Kidney (tissue), 14 donors: ENCODE results near the gene FGGY. TPM values are rescaled to one million over a fixed set of nuclear protein-coding genes. Genes with fewer than 3 reads are reported as not detected.

Experiments used
- DNase-seq, 5 donors: peaks; one replicate each; pipeline ENCODE4 v3.0.0-alpha.2; 2013 to 2020
- FAIRE-seq: peaks from 2 replicates; lab custom pipeline; 2012; peaks lifted over from hg19 to GRCh38; lab: Jason Lieb, UNC
- H3K27ac ChIP-seq, 2 donors: one replicate each; pipeline ENCODE4 v1.7.0; 2013; ENCODE audit warnings: low read depth in 2 of 2, low read length in 2 of 2, inconsistent platforms in 1 of 2
- H3K27me3 ChIP-seq: one replicate; pipeline ENCODE4 v1.7.1; 2013; ENCODE audit warnings: low read length, inconsistent platforms; ENCODE audit not compliant: control insufficient read depth, insufficient read depth
- H3K36me3 ChIP-seq, 3 donors: one replicate each; pipeline versions ENCODE4 v1.7.0 to v1.7.1; 2013; ENCODE audit warnings: low read length in 3 of 3, control low read depth in 1 of 3, inconsistent platforms in 1 of 3; ENCODE audit not compliant: insufficient read depth in 3 of 3, control insufficient read depth in 2 of 3
- H3K4me1 ChIP-seq, 3 donors: one replicate each; pipeline versions ENCODE4 v1.7.0 to v1.7.1; 2013; ENCODE audit warnings: low read length in 3 of 3, inconsistent platforms in 1 of 3, low read depth in 1 of 3; ENCODE audit not compliant: control insufficient read depth in 2 of 3, insufficient read depth in 2 of 3
- H3K4me3 ChIP-seq, 3 donors: one replicate each; pipeline versions ENCODE4 v1.7.0 to v1.8.1; 2013; ENCODE audit warnings: low read length in 3 of 3, control low read depth in 1 of 3, inconsistent platforms in 1 of 3
- H3K9ac ChIP-seq, 3 donors: one replicate each; pipeline versions ENCODE4 v1.7.0 to v1.7.1; 2013; ENCODE audit warnings: low read length in 3 of 3, control low read depth in 1 of 3, inconsistent platforms in 1 of 3
- H3K9me3 ChIP-seq, 3 donors: one replicate each; pipeline versions ENCODE4 v1.7.0 to v1.7.1; 2013; ENCODE audit warnings: low read length in 3 of 3, control low read depth in 1 of 3, inconsistent platforms in 1 of 3; ENCODE audit not compliant: control insufficient read depth in 2 of 3, insufficient read depth in 1 of 3
- intact Hi-C: fragments of 100-400 bp; cut with DNase I; formaldehyde crosslinking; loops from one replicate; pipeline ENCODE4 v1.11.1; 2022
- polyA plus RNA-seq: library from polyadenylated mRNA; stranded (reverse); fragments of 350-450 nt; fragmentation: Illumina TruSeq; extraction: RNeasy Lipid Tissue Mini Kit (QIAGEN cat#74804); gene quantifications from one replicate; pipeline ENCODE4 v1.2.3, GENCODE V29; 2014; ENCODE audit warnings: low read depth, low replicate concordance; ENCODE audit not compliant: insufficient read depth
- total RNA-seq: library from RNA; stranded (reverse); fragmentation: NEBNext Ultra II Directional; extraction: Animal tissue kit (Norgen Biotek cat#: 25700); gene quantifications from one replicate; pipeline ENCODE4 v1.2.1, GENCODE V29; 2021
- TF ChIP-seq, protein P1 (sequence below): IDR thresholded peaks from 3 replicates; pipeline ENCODE4 v1.5.1; 2012; ENCODE audit warnings: mild to moderate bottlenecking, moderate library complexity, borderline replicate concordance; ENCODE audit not compliant: insufficient read depth; ENCODE audit errors: extremely low read depth
- donor health status: control.
- donor health status: control.
- donor health status: control.
- donor health status: control.
- donor health status: control.
- donor health status: DM: yes; HTN: yes; CAD: no.
- donor health status: Normal renal cell carcinoma (clear cell type).

Gene FGGY
- total and polyA plus RNA-seq, 2 donors from 2014 or later: 11.2 to 31.0 TPM

DNA sequence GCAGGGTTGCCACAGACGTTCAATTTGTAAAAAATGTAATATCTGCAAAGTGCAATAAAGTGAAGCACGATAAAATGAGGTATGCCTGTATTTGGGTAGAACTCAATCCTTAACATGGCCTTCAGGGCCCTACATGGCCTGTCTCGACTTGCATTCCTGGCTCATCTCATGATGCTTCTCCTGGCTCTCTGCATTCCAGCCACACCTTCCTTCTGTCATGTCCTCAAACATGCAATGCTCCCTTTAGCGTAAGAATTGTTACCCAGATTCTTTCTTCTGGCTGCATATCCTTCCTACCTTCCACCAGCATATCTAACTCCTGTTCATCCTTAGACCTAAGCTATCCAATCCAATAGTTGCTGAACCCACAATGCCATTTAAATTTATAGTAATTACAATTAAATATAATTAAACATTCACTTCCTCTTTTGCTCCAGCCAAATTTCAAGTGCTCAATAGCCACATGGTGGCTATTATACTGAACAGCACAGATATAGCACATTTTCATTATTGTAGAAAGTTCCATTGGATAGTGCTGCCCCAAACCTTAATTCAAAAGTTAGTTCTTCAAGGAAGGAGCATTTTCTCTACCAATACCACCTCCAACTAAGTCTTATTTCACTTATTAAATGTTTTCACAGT lies 32.6 kb downstream of the FGGY start:
- intact Hi-C loops: no loop called here
- Histone ChIP-seq H3K27me3 (no peaks in the 10 kb centered on the region), H3K4me1 (peaks cover 0 to 4% (median 2%) of the 10 kb centered on the region in 3 donors), H3K4me3 (no peak overlapping the region), H3K27ac (no peak overlapping the region), H3K36me3 (peaks cover 0 to 6% (median 0%) of the 10 kb centered on the region in 3 donors), H3K9ac (no peak overlapping the region), H3K9me3 (no peaks in the 10 kb centered on the region)
- DNase-seq (no peak), FAIRE-seq (no peak)
- TF ChIP-seq, protein P1, sequence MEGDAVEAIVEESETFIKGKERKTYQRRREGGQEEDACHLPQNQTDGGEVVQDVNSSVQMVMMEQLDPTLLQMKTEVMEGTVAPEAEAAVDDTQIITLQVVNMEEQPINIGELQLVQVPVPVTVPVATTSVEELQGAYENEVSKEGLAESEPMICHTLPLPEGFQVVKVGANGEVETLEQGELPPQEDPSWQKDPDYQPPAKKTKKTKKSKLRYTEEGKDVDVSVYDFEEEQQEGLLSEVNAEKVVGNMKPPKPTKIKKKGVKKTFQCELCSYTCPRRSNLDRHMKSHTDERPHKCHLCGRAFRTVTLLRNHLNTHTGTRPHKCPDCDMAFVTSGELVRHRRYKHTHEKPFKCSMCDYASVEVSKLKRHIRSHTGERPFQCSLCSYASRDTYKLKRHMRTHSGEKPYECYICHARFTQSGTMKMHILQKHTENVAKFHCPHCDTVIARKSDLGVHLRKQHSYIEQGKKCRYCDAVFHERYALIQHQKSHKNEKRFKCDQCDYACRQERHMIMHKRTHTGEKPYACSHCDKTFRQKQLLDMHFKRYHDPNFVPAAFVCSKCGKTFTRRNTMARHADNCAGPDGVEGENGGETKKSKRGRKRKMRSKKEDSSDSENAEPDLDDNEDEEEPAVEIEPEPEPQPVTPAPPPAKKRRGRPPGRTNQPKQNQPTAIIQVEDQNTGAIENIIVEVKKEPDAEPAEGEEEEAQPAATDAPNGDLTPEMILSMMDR: no peak

DNA sequence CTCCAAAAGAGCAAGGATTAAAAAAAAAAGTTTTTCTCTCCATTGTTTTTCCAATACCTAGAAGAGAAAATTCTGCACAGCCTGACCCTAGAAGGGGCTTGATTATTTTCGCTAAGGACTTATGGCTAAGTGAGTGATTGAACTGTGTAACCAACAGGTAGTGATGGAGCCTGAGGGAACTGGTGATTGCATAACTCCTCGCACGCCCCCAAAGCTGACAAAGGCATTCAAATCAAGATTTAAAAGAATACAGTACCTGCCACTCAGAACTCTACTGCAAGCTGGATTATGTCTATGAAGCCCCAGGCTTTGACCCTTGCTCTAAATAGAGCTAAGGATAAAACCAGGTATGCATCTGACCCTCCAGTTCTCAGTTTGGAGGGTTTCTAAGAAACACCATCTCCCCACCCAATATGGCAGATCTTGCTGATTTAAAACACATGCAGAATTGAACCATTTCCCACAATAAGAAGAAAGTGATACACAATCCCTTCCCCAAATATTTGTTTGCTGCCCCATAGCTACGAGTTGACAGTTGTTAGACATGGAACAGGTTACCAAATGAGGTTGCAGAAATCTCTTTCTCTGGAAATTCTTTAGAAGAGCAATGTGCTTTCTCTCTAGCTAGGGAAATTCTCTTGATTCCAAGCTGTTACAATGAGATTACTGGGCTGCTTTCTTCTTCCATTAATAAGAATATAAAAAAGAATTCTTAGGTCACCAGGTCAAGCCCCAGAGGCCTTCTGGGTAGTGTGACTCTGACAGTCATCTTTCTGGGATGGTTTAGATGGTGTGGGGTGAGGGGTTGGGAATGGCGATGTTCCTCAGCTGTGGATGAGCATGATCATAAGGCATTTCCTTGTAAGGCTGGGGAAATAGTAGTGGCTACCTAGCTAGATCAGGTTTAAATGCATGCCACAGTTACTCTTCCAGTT lies 35.1 kb downstream of the FGGY start:
- H3K9ac ChIP-seq: no peak overlapping the region
- peak in 1 of 5 donors; percentile 29 for DNase-seq
- TF ChIP-seq, protein P1: no peak
- H3K9me3 ChIP-seq: no peaks in the 10 kb centered on the region
- no peaks in the 10 kb centered on the region for H3K27me3 ChIP-seq
- peaks cover 0 to 6% (median 0%) of the 10 kb centered on the region in 3 donors for H3K36me3 ChIP-seq
- H3K4me3 ChIP-seq: no peak overlapping the region
- intact Hi-C loops: no loop called here
- H3K27ac ChIP-seq: no peak overlapping the region
- peaks cover 0 to 4% (median 2%) of the 10 kb centered on the region in 3 donors for H3K4me1 ChIP-seq
- FAIRE-seq: no peak

DNA sequence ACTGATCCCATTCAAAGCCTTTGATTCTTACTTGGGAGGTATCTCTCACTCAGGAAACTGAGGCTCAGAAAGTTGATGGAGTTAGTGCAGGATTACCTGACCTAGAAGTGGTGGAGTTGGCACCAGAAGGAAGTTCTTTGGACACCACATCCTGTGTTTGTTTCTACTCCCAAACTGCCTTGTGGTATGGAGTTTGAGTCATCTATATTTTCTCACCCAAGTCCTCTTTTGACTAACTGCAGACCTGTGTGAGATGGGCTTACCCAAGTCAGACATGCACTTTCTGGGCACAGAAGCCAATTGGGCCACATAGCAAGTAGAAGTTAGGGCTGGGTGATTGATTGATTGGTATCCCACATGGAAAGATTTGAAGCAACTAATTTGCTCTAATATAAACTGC lies 36.1 kb downstream of the FGGY start:
- H3K27me3 ChIP-seq: no peaks in the 10 kb centered on the region
- FAIRE-seq (no peak), DNase-seq (no peak)
- H3K4me1 ChIP-seq: peaks cover 0 to 4% (median 2%) of the 10 kb centered on the region in 3 donors
- H3K27ac ChIP-seq: no peak overlapping the region
- intact Hi-C loops: no loop called here
- peaks cover 0 to 6% (median 0%) of the 10 kb centered on the region in 3 donors for H3K36me3 ChIP-seq
- H3K9me3 ChIP-seq: no peaks in the 10 kb centered on the region
- TF ChIP-seq, protein P1: no peak
- no peak overlapping the region for H3K4me3 ChIP-seq
- no peak overlapping the region for H3K9ac ChIP-seq
